Stomach smooth muscle (tissue), 2 donors: ENCODE data around the gene PARD3B.

Experiments
- H3K27ac ChIP-seq: one replicate; pipeline ENCODE4 v1.7.0; 2013; ENCODE audit warnings: mild to moderate bottlenecking, low read length, inconsistent platforms
- H3K27me3 ChIP-seq, 2 donors: one replicate each; pipeline ENCODE4 v1.7.0; 2013; ENCODE audit warnings: low read length in 2 of 2; ENCODE audit not compliant: insufficient read depth in 2 of 2, control insufficient read depth in 1 of 2
- H3K36me3 ChIP-seq, 2 donors: one replicate each; pipeline ENCODE4 v1.7.0; 2013; ENCODE audit warnings: low read length in 2 of 2; ENCODE audit not compliant: control insufficient read depth in 2 of 2, insufficient read depth in 2 of 2
- H3K4me1 ChIP-seq: one replicate; pipeline ENCODE4 v1.7.0; 2013; ENCODE audit warnings: low read length; ENCODE audit not compliant: control insufficient read depth, insufficient read depth
- H3K4me3 ChIP-seq, 2 donors: one replicate each; pipeline ENCODE4 v1.7.0; 2013; ENCODE audit warnings: low read length in 2 of 2
- H3K9ac ChIP-seq, 2 donors: one replicate each; pipeline ENCODE4 v1.7.0; 2013; ENCODE audit warnings: low read length in 2 of 2, mild to moderate bottlenecking in 1 of 2
- H3K9me3 ChIP-seq, 2 donors: one replicate each; pipeline ENCODE4 v1.7.0; 2013; ENCODE audit warnings: low read length in 2 of 2; ENCODE audit not compliant: control insufficient read depth in 2 of 2
- donor health status: healthy.
- donor health status: Pancreatic carcinoma.

The PARD3B gene

DNA sequence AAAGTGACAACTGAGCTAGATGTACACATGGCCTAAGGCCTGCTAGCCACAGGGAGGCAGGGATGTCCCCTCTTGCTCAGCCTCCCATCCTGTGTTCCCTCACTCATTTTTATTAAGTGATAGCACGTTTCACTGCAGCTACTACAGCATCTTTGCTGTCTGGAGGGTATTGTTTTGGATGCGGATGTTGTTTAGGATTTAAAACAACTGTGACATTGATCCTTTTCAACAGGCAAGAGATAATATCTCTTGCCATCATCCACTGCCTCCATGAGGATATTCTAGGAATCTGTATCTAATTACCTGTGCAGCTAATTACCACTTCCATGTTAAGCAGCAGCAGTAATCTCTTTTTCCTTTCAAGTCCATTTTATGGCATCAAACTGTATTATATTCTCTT lies 345.4 kb downstream of the PARD3B start:
- H3K4me1 ChIP-seq: no peaks in the 10 kb centered on the region
- H3K4me3 ChIP-seq: no peak overlapping the region
- H3K36me3 ChIP-seq: no peaks in the 10 kb centered on the region
- no peak overlapping the region for H3K27ac ChIP-seq
- no peaks in the 10 kb centered on the region for H3K27me3 ChIP-seq
- no peak overlapping the region for H3K9ac ChIP-seq
- H3K9me3 ChIP-seq: no peaks in the 10 kb centered on the region

- Histone ChIP-seq H3K9ac (no peak overlapping the region), H3K4me1 (no peaks in the 10 kb centered on the region), H3K4me3 (no peak overlapping the region)
Measured at GRCh38 chr2:204891739-204892138, 346.5 kb downstream of the PARD3B start.

GRCh38 chr2:204892506-204893255 lies 347.4 kb downstream of the PARD3B start:
- no peak overlapping the region for H3K9ac ChIP-seq
- no peak overlapping the region for H3K27ac ChIP-seq
- H3K4me3 ChIP-seq: no peak overlapping the region
- H3K9me3 ChIP-seq: no peaks in the 10 kb centered on the region
- no peaks in the 10 kb centered on the region for H3K4me1 ChIP-seq
- no peaks in the 10 kb centered on the region for H3K36me3 ChIP-seq
- H3K27me3 ChIP-seq: no peaks in the 10 kb centered on the region

More at GRCh38 chr2:204891739-204892138, 346.5 kb downstream of the PARD3B start:
- Histone ChIP-seq H3K36me3 (no peaks in the 10 kb centered on the region), H3K27ac (no peak overlapping the region), H3K9me3 (no peaks in the 10 kb centered on the region), H3K27me3 (no peaks in the 10 kb centered on the region)

DNA sequence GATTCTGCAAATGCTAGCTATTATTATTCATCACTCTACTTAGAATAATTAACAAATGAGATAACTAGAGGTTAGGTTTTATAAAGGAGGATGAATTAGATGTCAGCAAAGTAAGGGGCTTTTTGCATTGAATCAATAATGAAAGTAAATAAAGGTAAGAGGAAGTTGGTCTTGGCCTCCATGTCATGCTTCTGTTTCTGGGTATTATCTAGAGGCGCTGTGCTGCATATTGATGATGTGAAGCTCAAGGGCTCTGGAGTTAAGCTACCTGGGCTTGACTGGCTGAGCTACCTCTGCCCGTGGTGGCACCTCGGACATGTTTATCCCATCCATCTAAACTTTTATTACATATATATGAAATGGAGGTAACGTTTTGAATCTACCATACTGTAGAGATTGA lies 350.9 kb downstream of the PARD3B start:
- Histone ChIP-seq H3K27me3 (no peaks in the 10 kb centered on the region), H3K27ac (no peak overlapping the region), H3K9me3 (no peaks in the 10 kb centered on the region), H3K9ac (no peak overlapping the region), H3K4me3 (no peak overlapping the region), H3K36me3 (no peaks in the 10 kb centered on the region), H3K4me1 (no peaks in the 10 kb centered on the region)

GRCh38 chr2:204897561-204897960 lies 352.3 kb downstream of the PARD3B start:
- no peak overlapping the region for H3K9ac ChIP-seq
- no peaks in the 10 kb centered on the region for H3K27me3 ChIP-seq
- H3K9me3 ChIP-seq: no peaks in the 10 kb centered on the region

DNA sequence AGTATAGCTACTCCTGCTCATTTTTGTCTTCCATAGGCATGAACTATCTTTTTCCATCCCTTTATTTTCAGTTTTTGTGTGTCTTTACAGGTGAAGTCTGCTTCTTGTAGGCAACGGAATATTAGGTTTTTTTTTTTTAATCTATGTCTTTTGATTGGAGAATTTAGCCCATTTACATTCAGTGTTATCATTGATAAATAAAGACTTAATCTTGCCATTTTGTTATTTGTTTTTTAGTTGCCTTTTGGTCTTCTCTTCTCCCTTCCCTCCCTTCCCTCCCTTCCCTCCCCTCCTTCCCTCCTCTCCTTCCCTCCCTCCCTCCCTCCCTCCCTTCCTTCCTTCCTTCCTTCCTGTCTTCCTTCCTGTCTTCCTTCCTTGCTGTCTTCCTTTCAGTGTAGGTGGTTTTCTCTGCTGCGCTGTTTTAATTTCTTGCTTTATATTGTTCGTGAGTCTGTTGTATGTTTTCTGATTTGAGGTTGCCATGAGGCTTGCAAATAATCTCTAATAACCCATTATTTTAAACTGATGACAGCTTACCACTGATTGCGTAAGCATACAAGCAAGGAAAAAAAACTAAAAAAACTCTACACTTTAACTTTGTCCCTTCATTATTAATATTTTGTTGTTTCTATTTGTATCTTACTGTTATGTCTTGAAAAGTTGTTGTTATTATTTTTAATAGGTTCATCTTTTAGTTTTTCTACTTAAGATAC lies 353.8 kb downstream of the PARD3B start:
- H3K9me3 ChIP-seq: no peaks in the 10 kb centered on the region
- H3K4me1 ChIP-seq: no peaks in the 10 kb centered on the region
- H3K4me3 ChIP-seq: no peak overlapping the region
- no peak overlapping the region for H3K9ac ChIP-seq
- H3K36me3 ChIP-seq: no peaks in the 10 kb centered on the region
- H3K27me3 ChIP-seq: no peaks in the 10 kb centered on the region
- H3K27ac ChIP-seq: no peak overlapping the region

More at GRCh38 chr2:204897561-204897960, 352.3 kb downstream of the PARD3B start:
- no peaks in the 10 kb centered on the region for H3K4me1 ChIP-seq
- H3K36me3 ChIP-seq: no peaks in the 10 kb centered on the region
- H3K4me3 ChIP-seq: no peak overlapping the region
- H3K27ac ChIP-seq: no peak overlapping the region

- Histone ChIP-seq H3K9me3 (no peaks in the 10 kb centered on the region), H3K27ac (no peak overlapping the region), H3K4me1 (no peaks in the 10 kb centered on the region), H3K4me3 (no peak overlapping the region), H3K9ac (no peak overlapping the region), H3K36me3 (no peaks in the 10 kb centered on the region), H3K27me3 (no peaks in the 10 kb centered on the region)
Measured at GRCh38 chr2:204899983-204900382, 354.7 kb downstream of the PARD3B start.

- Histone ChIP-seq H3K27me3 (no peaks in the 10 kb centered on the region), H3K36me3 (no peaks in the 10 kb centered on the region), H3K4me3 (no peak overlapping the region), H3K9me3 (no peaks in the 10 kb centered on the region), H3K4me1 (peaks cover 2% of the 10 kb centered on the region), H3K27ac (no peak overlapping the region), H3K9ac (no peak overlapping the region)
Measured at GRCh38 chr2:204900487-204900886, 355.2 kb downstream of the PARD3B start.

DNA sequence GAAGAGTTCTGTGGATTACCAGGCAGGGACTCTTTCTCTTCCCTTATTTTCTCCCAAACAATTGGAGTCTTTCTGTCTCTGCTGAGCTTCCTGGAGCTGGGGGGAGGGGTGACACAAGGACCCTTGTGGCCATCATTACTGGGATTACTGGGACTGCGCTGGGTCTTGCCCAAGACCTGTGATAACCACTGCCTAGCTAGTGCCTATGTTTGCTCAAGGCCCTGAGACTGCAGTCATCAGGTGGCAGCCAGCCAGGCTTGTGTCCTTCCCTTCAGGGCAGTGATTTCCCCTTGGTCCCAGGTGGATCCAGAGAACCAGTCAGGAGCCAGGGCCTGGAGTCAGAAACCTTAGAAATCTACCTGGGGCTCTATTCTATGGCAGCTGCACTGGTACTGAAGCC lies 355.6 kb downstream of the PARD3B start:
- Histone ChIP-seq H3K9me3 (no peaks in the 10 kb centered on the region), H3K27ac (no peak overlapping the region), H3K36me3 (no peaks in the 10 kb centered on the region), H3K9ac (no peak overlapping the region), H3K27me3 (no peaks in the 10 kb centered on the region), H3K4me3 (no peak overlapping the region), H3K4me1 (peaks cover 2% of the 10 kb centered on the region)

DNA sequence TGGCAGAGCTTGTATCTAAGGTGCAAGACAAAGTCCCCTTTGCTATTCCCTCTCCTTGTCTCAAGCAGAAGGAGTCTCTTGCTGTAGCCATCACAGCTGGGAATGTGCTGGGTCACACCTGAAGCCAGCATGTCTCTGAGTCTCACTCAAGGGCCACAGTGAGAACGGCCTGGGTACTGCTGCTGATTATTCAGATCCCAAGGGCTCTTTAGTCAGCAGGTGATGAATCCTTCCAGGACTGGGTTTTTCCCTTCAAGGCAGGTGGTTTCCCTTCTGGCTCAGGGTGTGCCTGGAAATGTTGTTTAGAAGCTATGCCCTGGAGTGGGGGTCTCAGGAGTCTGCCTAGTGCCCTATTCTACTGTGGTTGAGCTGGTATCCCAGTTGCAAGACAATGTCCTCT lies 356.3 kb downstream of the PARD3B start:
- Histone ChIP-seq H3K9me3 (no peaks in the 10 kb centered on the region), H3K9ac (no peak overlapping the region), H3K27ac (no peak overlapping the region), H3K4me1 (peaks cover 2% of the 10 kb centered on the region), H3K27me3 (no peaks in the 10 kb centered on the region), H3K4me3 (no peak overlapping the region), H3K36me3 (no peaks in the 10 kb centered on the region)

- peaks cover 2% of the 10 kb centered on the region for H3K4me1 ChIP-seq
- no peak overlapping the region for H3K9ac ChIP-seq
- no peak overlapping the region for H3K4me3 ChIP-seq
- no peak overlapping the region for H3K27ac ChIP-seq
- no peaks in the 10 kb centered on the region for H3K36me3 ChIP-seq
- no peaks in the 10 kb centered on the region for H3K27me3 ChIP-seq
- no peaks in the 10 kb centered on the region for H3K9me3 ChIP-seq
Measured at GRCh38 chr2:204909791-204910190, 364.5 kb downstream of the PARD3B start.
